ENCODE results near the gene RNU6-8.

RNU6-8 gene

DNA sequence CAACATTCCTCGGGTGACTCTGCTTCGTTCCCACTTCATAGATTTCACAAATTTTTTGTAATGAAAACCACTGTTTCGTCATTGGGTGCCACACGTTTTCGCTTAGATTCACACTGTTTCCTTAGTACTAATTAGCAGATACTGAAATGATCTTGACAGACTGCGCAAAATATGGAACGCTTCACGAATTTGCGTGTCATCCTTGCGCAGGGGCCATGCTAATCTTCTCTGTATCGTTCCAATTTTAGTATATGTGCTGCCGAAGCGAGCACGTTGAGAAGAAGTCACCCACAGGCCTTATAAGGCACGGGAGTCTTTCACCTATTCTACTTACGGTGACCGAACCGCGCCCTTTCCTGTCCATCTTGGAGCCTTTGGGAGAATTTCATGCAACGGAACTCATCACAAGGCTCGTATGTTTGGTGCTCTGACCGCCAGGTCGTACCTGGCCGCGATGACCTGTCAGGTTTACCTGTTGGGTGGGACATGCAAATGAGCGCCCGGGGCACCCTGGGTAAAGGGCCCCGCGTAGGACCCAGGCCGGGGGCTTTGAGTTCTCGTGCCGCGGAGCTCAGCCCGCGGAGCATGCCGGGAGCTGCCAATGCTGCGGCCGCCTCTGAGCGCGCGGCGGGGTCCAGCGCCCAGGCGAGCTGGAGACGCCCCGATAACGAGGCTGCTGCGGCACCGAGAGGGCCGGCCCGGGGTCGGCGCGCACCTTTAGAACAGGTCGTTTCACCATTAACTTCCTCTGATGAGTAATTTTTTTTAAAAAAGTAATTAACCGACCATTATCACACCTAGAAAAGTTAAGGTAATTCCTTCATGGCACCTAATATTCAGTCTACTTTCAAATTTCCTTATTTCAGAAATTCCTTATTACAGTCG, at the start of gene RNU6-8:
RNU6-8 (minus strand) TSS at position 272 of the 885 bp plus-strand sequence.
- H3K27ac Mint-ChIP-seq, result peak within 1 kb of the TSS; percentile 99
- H3K36me3 Mint-ChIP-seq, result no peaks in the 10 kb centered on the region
- peak within 1 kb of the TSS; percentile 96 for H3K4me3 Mint-ChIP-seq
- DNase-seq (ENCODE audit: low spot score in 2 of 2), result peak; percentile 90 to 92
- peaks cover 32% of the 10 kb centered on the region for H3K4me1 Mint-ChIP-seq
- peak; percentile 74 for ATAC-seq (ENCODE audit: low read depth)
- no peaks in the 10 kb centered on the region for H3K9me3 Mint-ChIP-seq
- no peaks in the 10 kb centered on the region for H3K27me3 Mint-ChIP-seq

GRCh38 chr14:32252030-32252670, 49.1 kb upstream of the RNU6-8 start:
- peak; percentile 29 to 62 for DNase-seq (ENCODE audit: low spot score in 2 of 2)
- Mint-ChIP-seq H3K9me3 (no peaks in the 10 kb centered on the region), H3K27me3 (no peaks in the 10 kb centered on the region), H3K4me3 (no peak overlapping the region), H3K36me3 (no peaks in the 10 kb centered on the region), H3K27ac (no peak overlapping the region), H3K4me1 (no peaks in the 10 kb centered on the region)
- ATAC-seq (ENCODE audit: low read depth), result peak; percentile 84

DNA sequence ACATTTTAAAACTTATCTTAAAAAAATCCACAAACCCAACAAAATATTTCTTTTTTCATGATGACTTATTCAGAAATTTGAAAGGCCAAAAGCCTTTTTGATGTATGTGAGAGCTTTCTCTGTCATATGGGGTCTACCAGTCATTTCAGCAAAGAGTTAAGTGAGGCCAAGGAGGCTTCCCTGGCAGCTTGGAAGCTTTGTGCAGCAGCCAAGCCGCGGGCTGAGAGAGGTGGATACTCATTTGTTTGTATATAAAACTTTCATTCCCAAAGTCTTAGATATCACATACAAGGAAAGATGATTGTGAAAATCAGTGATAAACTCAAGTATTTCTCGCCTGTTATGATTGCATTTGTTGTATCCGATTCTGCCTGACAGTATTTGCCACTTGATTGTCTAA, 48.5 kb upstream of the RNU6-8 start:
- H3K9me3 Mint-ChIP-seq, result no peaks in the 10 kb centered on the region
- no peaks in the 10 kb centered on the region for H3K36me3 Mint-ChIP-seq
- no peak overlapping the region for H3K4me3 Mint-ChIP-seq
- H3K27me3 Mint-ChIP-seq, result no peaks in the 10 kb centered on the region
- no peaks in the 10 kb centered on the region for H3K4me1 Mint-ChIP-seq
- no peak for ATAC-seq (ENCODE audit: low read depth)
- no peak overlapping the region for H3K27ac Mint-ChIP-seq
- DNase-seq (ENCODE audit: low spot score in 2 of 2), result no peak

- no peaks in the 10 kb centered on the region for H3K4me1 Mint-ChIP-seq
- H3K36me3 Mint-ChIP-seq, result no peaks in the 10 kb centered on the region
- H3K9me3 Mint-ChIP-seq, result no peaks in the 10 kb centered on the region
- H3K27me3 Mint-ChIP-seq, result no peaks in the 10 kb centered on the region
- no peak overlapping the region for H3K4me3 Mint-ChIP-seq
- no peak overlapping the region for H3K27ac Mint-ChIP-seq
- ATAC-seq (ENCODE audit: low read depth) (no peak), DNase-seq (ENCODE audit: low spot score in 2 of 2) (no peak)
Observed at GRCh38 chr14:32250681-32251080, 47.6 kb upstream of the RNU6-8 start.

DNA sequence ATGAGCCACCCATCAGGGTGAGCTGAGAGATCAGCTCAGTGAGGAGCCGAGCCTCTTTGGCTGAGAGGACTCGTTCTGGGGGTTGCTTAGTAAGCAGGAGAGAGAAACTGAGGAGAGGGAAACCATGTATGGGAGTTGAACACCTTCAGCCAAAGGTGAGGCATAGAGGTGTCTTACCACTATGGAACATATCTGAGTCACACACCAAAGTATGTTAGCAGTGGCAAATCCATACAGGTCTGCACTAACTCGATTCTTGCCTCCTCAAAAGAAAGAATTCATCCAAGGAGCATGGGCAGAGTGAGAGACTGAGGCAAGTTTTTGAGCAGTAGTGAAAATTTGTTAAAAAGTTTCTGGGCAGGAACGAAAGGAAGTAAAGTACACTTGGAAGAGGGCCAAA, 46.7 kb upstream of the RNU6-8 start:
- no peak for DNase-seq (ENCODE audit: low spot score in 2 of 2)
- H3K4me3 Mint-ChIP-seq, result no peak overlapping the region
- no peak for ATAC-seq (ENCODE audit: low read depth)
- no peaks in the 10 kb centered on the region for H3K36me3 Mint-ChIP-seq
- no peaks in the 10 kb centered on the region for H3K4me1 Mint-ChIP-seq
- H3K27me3 Mint-ChIP-seq, result no peaks in the 10 kb centered on the region
- H3K9me3 Mint-ChIP-seq, result no peaks in the 10 kb centered on the region
- H3K27ac Mint-ChIP-seq, result no peak overlapping the region

DNA sequence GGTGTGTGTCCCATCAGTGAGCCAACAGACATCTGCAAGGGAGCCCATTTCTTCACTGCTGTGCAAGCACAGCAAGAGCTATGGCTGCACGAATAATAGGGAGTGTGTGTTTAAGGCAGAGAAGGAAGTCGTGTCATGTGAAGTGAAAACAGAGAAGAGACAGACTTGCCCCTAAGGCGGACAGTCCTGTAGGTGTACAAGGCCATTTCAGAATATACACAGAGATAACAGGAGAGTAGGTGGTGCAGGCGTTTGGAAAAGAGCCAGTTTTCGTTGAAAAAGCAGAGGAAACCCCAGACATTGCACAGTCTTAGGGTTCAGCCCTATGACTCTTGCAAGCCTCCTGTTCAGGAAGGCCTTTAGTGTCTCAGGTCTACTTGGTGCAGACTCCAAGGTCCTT, 46.3 kb upstream of the RNU6-8 start:
- Mint-ChIP-seq H3K9me3 (no peaks in the 10 kb centered on the region), H3K27me3 (no peaks in the 10 kb centered on the region), H3K4me1 (no peaks in the 10 kb centered on the region), H3K4me3 (no peak overlapping the region), H3K36me3 (no peaks in the 10 kb centered on the region), H3K27ac (no peak overlapping the region)
- ATAC-seq (ENCODE audit: low read depth) (no peak), DNase-seq (ENCODE audit: low spot score in 2 of 2) (no peak)

- Mint-ChIP-seq H3K4me1 (no peaks in the 10 kb centered on the region), H3K9me3 (no peaks in the 10 kb centered on the region), H3K27me3 (no peaks in the 10 kb centered on the region), H3K27ac (no peak overlapping the region), H3K4me3 (no peak overlapping the region), H3K36me3 (no peaks in the 10 kb centered on the region)
- DNase-seq (ENCODE audit: low spot score in 2 of 2), result no peak
- no peak for ATAC-seq (ENCODE audit: low read depth)
Observed at GRCh38 chr14:32246751-32247150, 43.7 kb upstream of the RNU6-8 start.

DNA sequence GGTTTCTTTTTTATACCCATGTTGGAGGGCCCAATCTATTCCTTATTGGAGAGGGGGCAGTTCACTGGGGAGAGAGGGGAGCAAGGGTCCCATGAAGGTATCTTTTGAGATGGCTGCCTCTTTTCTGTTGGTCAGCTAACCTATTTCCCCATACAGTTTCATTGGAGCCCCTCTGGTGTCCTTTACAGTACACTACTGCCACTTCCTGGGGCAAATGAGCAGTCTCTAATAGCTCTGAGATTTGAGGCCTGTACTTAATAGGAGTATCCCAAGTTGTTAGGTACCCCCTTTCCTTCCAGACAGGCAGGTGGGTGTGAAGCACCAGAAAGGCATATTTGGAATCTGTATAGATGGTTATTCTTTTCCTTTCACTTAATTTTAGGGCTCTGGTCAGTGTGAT, 41.3 kb upstream of the RNU6-8 start:
- no peaks in the 10 kb centered on the region for H3K4me1 Mint-ChIP-seq
- H3K36me3 Mint-ChIP-seq, result no peaks in the 10 kb centered on the region
- no peak for DNase-seq (ENCODE audit: low spot score in 2 of 2)
- H3K27me3 Mint-ChIP-seq, result no peaks in the 10 kb centered on the region
- H3K9me3 Mint-ChIP-seq, result no peaks in the 10 kb centered on the region
- peak; percentile 35 for ATAC-seq (ENCODE audit: low read depth)
- no peak overlapping the region for H3K27ac Mint-ChIP-seq
- no peak overlapping the region for H3K4me3 Mint-ChIP-seq

DNA sequence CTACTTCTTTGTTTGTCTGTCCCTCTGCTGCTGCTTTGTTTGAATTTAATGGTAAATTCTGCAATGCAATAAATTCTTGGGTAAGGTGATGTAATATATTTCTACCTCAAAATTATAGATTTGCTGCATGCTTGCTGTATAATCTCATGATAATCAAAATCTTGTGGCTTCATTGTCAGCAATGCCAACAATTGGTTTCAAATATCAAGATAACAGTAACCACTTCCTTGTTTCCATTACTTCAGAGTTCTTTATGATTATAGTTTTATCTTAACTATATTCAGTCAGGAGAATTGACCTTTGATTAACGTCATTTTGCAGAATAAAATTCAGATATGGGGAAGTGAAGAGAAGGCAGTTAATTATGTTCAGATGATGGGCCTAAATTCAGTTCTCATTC, 30.2 kb upstream of the RNU6-8 start:
- no peaks in the 10 kb centered on the region for H3K36me3 Mint-ChIP-seq
- H3K4me3 Mint-ChIP-seq, result no peak overlapping the region
- no peaks in the 10 kb centered on the region for H3K27me3 Mint-ChIP-seq
- H3K27ac Mint-ChIP-seq, result no peak overlapping the region
- ATAC-seq (ENCODE audit: low read depth) (no peak), DNase-seq (ENCODE audit: low spot score in 2 of 2) (no peak)
- no peaks in the 10 kb centered on the region for H3K4me1 Mint-ChIP-seq
- H3K9me3 Mint-ChIP-seq, result no peaks in the 10 kb centered on the region

DNA sequence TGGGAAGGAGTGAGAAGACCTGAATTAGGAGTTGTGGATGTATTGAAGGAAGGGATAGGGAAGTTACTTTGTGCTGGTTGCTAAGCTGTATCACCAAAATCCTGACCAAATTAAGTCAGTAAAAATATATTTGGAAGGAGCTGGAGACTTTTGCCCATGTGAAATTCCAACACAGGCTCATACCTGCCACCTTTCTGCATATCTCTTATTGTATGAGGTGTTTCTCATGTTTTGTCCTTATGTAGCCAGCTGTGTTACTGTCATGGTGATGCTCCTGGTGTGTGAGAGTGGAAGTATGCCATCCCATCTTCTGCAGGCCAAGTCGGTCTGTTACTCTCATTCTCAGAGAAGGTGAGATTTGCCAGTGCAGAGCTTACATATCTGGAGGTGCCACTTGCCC, 29.4 kb upstream of the RNU6-8 start:
- Mint-ChIP-seq H3K27ac (no peak overlapping the region), H3K9me3 (no peaks in the 10 kb centered on the region), H3K36me3 (no peaks in the 10 kb centered on the region), H3K4me1 (no peaks in the 10 kb centered on the region), H3K4me3 (no peak overlapping the region), H3K27me3 (no peaks in the 10 kb centered on the region)
- ATAC-seq (ENCODE audit: low read depth) (no peak), DNase-seq (ENCODE audit: low spot score in 2 of 2) (no peak)

- Mint-ChIP-seq H3K27ac (no peak overlapping the region), H3K4me1 (peaks cover 2% of the 10 kb centered on the region), H3K9me3 (no peaks in the 10 kb centered on the region), H3K27me3 (no peaks in the 10 kb centered on the region), H3K36me3 (no peaks in the 10 kb centered on the region), H3K4me3 (no peak overlapping the region)
- ATAC-seq (ENCODE audit: low read depth), result no peak
- DNase-seq (ENCODE audit: low spot score in 2 of 2), result no peak
Observed at GRCh38 chr14:32230695-32231280, 27.7 kb upstream of the RNU6-8 start.

- DNase-seq (ENCODE audit: low spot score in 2 of 2), result no peak
- ATAC-seq (ENCODE audit: low read depth), result no peak
- H3K36me3 Mint-ChIP-seq, result no peaks in the 10 kb centered on the region
- no peak overlapping the region for H3K4me3 Mint-ChIP-seq
- peaks cover 2% of the 10 kb centered on the region for H3K4me1 Mint-ChIP-seq
- no peak overlapping the region for H3K27ac Mint-ChIP-seq
- H3K9me3 Mint-ChIP-seq, result no peaks in the 10 kb centered on the region
- H3K27me3 Mint-ChIP-seq, result no peaks in the 10 kb centered on the region
Observed at GRCh38 chr14:32230181-32230580, 27.1 kb upstream of the RNU6-8 start.

- H3K36me3 Mint-ChIP-seq, result peaks cover 4% of the 10 kb centered on the region
- H3K27me3 Mint-ChIP-seq, result peaks cover 5% of the 10 kb centered on the region
- no peaks in the 10 kb centered on the region for H3K9me3 Mint-ChIP-seq
- DNase-seq (ENCODE audit: low spot score in 2 of 2), result no peak
- peaks cover 2% of the 10 kb centered on the region for H3K4me1 Mint-ChIP-seq
- ATAC-seq (ENCODE audit: low read depth), result no peak
- no peak overlapping the region for H3K27ac Mint-ChIP-seq
- H3K4me3 Mint-ChIP-seq, result no peak overlapping the region
Observed at GRCh38 chr14:32226056-32226455, 23.0 kb upstream of the RNU6-8 start.

- H3K4me1 Mint-ChIP-seq, result peaks cover 2% of the 10 kb centered on the region
- no peak for DNase-seq (ENCODE audit: low spot score in 2 of 2)
- no peak for ATAC-seq (ENCODE audit: low read depth)
- peaks cover 5% of the 10 kb centered on the region for H3K27me3 Mint-ChIP-seq
- H3K4me3 Mint-ChIP-seq, result no peak overlapping the region
- H3K36me3 Mint-ChIP-seq, result peaks cover 4% of the 10 kb centered on the region
- H3K27ac Mint-ChIP-seq, result no peak overlapping the region
- H3K9me3 Mint-ChIP-seq, result no peaks in the 10 kb centered on the region
Observed at GRCh38 chr14:32225378-32225920, 22.4 kb upstream of the RNU6-8 start.
